Stimulated activated CD8-positive, alpha-beta memory T cell treated with anti-CD3 and anti-CD28 coated beads, Interleukin-4, amount 100 ng/mL, for 48 hours (primary cell): Measurements from ENCODE around the gene MRGPRG.

Experiments
- DNase-seq: peaks from one replicate; pipeline ENCODE4 v3.0.0-alpha.2; 2020

The MRGPRG gene

GRCh38 chr11:3225826-3226750, 7.5 kb upstream of the MRGPRG start:
- DNase-seq = no peak

GRCh38 chr11:3225159-3225758, 6.6 kb upstream of the MRGPRG start:
- peak; percentile 15 for DNase-seq

GRCh38 chr11:3224401-3225057, 5.9 kb upstream of the MRGPRG start:
- DNase-seq = peak; percentile 21

- DNase-seq = peak; percentile 10
Measured at GRCh38 chr11:3223932-3224381, 5.3 kb upstream of the MRGPRG start.

GRCh38 chr11:3222941-3223915, 4.6 kb upstream of the MRGPRG start:
- DNase-seq = peak; percentile 23

- DNase-seq = no peak
Measured at GRCh38 chr11:3222003-3222855, 3.6 kb upstream of the MRGPRG start.

- DNase-seq = no peak
Measured at GRCh38 chr11:3221408-3222002, 2.9 kb upstream of the MRGPRG start.

- DNase-seq = no peak
Measured at GRCh38 chr11:3220521-3221407, 2.2 kb upstream of the MRGPRG start.

GRCh38 chr11:3220101-3220500, 1.5 kb upstream of the MRGPRG start:
- DNase-seq = no peak

- DNase-seq = no peak
Measured at GRCh38 chr11:3219281-3219892, 774 bp upstream of the MRGPRG start.

GRCh38 chr11:3217818-3218482, 663 bp downstream of the MRGPRG start:
- no peak for DNase-seq

GRCh38 chr11:3216027-3216525, 2.5 kb downstream of the MRGPRG start:
- DNase-seq = no peak

GRCh38 chr11:3215346-3216026, 3.1 kb downstream of the MRGPRG start:
- DNase-seq = no peak

- no peak for DNase-seq
Measured at GRCh38 chr11:3214420-3214699, 4.3 kb downstream of the MRGPRG start.

- DNase-seq = no peak
Measured at GRCh38 chr11:3213659-3214419, 4.8 kb downstream of the MRGPRG start.

- DNase-seq = no peak
Measured at GRCh38 chr11:3208272-3208671, 10.3 kb downstream of the MRGPRG start.

GRCh38 chr11:3207526-3208189, 11.0 kb downstream of the MRGPRG start:
- DNase-seq = no peak
